ENCODE measurements around the gene MORF4L1. TPM values are rescaled to one million over a fixed set of nuclear protein-coding genes. Genes with fewer than 3 reads are reported as not detected.

MORF4L1 gene, protein sequence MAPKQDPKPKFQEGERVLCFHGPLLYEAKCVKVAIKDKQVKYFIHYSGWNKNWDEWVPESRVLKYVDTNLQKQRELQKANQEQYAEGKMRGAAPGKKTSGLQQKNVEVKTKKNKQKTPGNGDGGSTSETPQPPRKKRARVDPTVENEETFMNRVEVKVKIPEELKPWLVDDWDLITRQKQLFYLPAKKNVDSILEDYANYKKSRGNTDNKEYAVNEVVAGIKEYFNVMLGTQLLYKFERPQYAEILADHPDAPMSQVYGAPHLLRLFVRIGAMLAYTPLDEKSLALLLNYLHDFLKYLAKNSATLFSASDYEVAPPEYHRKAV
- total RNA-seq, result 321 and 331 TPM in 2 replicates

DNA sequence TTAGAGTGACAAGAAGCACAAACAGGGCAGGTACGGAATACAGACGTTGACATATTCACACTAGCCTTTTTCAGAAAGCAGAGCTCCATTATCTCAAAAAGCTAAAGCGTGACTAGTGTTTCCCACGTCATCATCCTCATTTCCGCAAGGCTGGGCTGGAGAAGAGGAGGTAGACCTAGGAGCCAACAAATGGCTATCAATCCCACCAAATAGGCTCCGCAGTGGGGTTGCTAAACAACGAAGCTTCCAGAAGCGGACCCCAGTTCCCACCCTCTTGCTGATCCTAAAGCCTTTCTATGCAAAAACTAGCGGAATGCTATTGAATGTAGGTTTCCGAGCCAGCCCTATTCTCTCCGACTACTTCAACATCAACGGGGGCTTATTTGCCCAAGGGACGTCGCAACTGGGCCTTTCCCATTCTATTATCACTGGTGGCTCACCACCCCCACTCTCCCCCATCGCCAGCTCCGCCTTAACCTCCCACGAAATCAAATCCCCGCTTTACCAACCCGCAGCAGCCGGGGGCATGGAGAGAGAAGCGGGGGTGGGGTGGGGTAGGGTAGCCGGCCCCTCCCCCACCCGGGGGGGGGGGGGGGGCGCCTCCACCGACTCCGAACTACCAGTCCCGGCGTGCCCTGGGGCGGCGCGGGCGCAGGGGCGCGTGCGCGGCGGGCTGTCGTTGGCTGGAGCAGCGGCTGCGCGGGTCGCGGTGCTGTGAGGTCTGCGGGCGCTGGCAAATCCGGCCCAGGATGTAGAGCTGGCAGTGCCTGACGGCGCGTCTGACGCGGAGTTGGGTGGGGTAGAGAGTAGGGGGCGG lies at the start of gene MORF4L1:
Gene MORF4L1, plus strand, starts transcription at position 736 of the 817 bp plus-strand sequence. CDS start 128 bp downstream, outside the sequence.

DNA sequence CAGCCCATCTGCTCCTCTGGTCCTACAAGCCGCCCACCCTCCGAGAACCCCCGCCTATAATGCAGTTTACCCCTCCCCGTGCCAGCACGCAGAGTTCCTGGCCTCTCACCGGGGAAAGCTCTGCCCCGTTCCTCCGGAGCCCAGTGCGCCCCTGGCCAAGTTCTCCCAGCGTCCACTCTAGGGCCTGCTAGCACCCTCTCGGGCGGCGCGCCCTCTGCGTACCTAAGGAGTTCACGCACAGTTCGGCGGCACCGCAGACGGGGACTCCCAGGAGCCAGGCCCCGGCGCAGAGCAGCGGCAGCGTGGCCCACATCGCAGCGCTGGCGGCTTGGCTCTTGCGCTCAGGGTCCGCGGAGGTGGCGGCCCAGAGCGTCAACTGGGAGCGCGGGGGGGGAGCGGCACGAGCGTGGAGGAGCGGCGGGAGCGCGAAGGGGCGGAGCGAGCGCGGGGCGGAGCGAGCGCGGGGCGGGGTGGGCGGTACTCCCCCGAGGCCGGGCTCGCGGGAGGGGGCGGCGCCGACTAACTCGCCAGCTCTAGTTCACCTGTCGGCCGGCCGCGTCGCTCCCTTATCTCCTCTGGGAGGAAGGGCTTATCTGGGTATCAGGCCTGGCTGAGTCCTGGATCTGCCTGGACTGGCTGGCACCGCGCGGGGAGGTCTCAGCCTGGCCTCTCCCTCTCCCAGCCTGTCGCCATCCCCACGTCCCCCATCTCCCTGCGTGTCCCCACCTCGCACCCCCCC lies 72.1 kb downstream of the MORF4L1 start, which contains the start of gene CTSH:
Gene CTSH, minus strand, starts transcription at position 378 of the 739 bp plus-strand sequence. Its CDS starts 65 bp downstream, at position 313.

Other genes with a start within 250 kb of the MORF4L1 start
- gene CHRNB4, start 231.7 kb upstream of the MORF4L1 start, total RNA-seq, result not detected in 2 replicates
- gene ADAMTS7, start 61.4 kb upstream of the MORF4L1 start, total RNA-seq, result 4.3 and 5.0 TPM in 2 replicates
- gene CTSH, start 72.2 kb downstream of the MORF4L1 start, total RNA-seq, result 3.2 and 9.4 TPM in 2 replicates
- under 0.01 and 0.50 TPM in 2 replicates for gene RASGRF1, start 217.9 kb downstream of the MORF4L1 start, total RNA-seq